GM12878 (cell line): ENCODE data around the gene PPP2R2D.

ENCODE experiments used
- CREM ChIP-seq: IDR thresholded peaks from 2 replicates; pipeline ENCODE4 v1.6.1; 2014; ENCODE audit warnings: antibody characterized with exemption, low read depth
- IKZF1 ChIP-seq: fragments of 450-650 bp; conservative IDR thresholded peaks from 2 replicates; pipeline ENCODE4 v1.6.1; 2017; ENCODE audit warnings: antibody characterized with exemption, mild to moderate bottlenecking
- MEF2B ChIP-seq: fragments of 450-650 bp; IDR thresholded peaks from 2 replicates; pipeline ENCODE4 v1.6.1; 2018; ENCODE audit warnings: mild to moderate bottlenecking, moderate library complexity; ENCODE audit not compliant: partially characterized antibody, poor library complexity, severe bottlenecking
- NBN ChIP-seq: fragments of 450-650 bp; IDR thresholded peaks from 2 replicates; pipeline ENCODE4 v1.6.1; 2016
- SMC3 ChIP-seq: IDR thresholded peaks from 2 replicates; pipeline ENCODE4 v1.6.1; 2011; ENCODE audit warnings: low read length, improper control_type of control experiment, borderline replicate concordance
- TARDBP ChIP-seq: IDR thresholded peaks from 2 replicates; pipeline ENCODE4 v1.6.1; 2016; ENCODE audit warnings: borderline replicate concordance
- TBL1XR1 ChIP-seq: IDR thresholded peaks from 2 replicates; pipeline ENCODE4 v1.6.1; 2012; ENCODE audit warnings: low read depth, low read length, improper control_type of control experiment
- TF ChIP-seq, protein P1 (sequence below): fragments of 450-650 bp; IDR thresholded peaks from 2 replicates; pipeline ENCODE4 v1.6.1; 2018; ENCODE audit warnings: mild to moderate bottlenecking, low read depth, moderate library complexity; ENCODE audit not compliant: partially characterized antibody
- TF ChIP-seq, protein P2 (sequence below), 3 experiments: IDR thresholded peaks in 2 of 3; conservative IDR thresholded peaks in 1 of 3; 2 replicates each; pipeline ENCODE4 v1.5.1; 2011; ENCODE audit warnings: low read depth in 3 of 3, low read length in 3 of 3, mild to moderate bottlenecking in 3 of 3, control low read depth in 2 of 3, moderate library complexity in 2 of 3, inconsistent platforms in 1 of 3, mixed read lengths in 1 of 3; ENCODE audit not compliant: control insufficient read depth in 2 of 3, insufficient read depth in 1 of 3; ENCODE audit errors: extremely low read depth in 1 of 3

- TF ChIP-seq SMC3: no peak
- TF ChIP-seq, protein P1, sequence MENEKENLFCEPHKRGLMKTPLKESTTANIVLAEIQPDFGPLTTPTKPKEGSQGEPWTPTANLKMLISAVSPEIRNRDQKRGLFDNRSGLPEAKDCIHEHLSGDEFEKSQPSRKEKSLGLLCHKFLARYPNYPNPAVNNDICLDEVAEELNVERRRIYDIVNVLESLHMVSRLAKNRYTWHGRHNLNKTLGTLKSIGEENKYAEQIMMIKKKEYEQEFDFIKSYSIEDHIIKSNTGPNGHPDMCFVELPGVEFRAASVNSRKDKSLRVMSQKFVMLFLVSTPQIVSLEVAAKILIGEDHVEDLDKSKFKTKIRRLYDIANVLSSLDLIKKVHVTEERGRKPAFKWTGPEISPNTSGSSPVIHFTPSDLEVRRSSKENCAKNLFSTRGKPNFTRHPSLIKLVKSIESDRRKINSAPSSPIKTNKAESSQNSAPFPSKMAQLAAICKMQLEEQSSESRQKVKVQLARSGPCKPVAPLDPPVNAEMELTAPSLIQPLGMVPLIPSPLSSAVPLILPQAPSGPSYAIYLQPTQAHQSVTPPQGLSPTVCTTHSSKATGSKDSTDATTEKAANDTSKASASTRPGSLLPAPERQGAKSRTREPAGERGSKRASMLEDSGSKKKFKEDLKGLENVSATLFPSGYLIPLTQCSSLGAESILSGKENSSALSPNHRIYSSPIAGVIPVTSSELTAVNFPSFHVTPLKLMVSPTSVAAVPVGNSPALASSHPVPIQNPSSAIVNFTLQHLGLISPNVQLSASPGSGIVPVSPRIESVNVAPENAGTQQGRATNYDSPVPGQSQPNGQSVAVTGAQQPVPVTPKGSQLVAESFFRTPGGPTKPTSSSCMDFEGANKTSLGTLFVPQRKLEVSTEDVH: no peak
- TF ChIP-seq NBN: no peak
- TF ChIP-seq, protein P2, sequence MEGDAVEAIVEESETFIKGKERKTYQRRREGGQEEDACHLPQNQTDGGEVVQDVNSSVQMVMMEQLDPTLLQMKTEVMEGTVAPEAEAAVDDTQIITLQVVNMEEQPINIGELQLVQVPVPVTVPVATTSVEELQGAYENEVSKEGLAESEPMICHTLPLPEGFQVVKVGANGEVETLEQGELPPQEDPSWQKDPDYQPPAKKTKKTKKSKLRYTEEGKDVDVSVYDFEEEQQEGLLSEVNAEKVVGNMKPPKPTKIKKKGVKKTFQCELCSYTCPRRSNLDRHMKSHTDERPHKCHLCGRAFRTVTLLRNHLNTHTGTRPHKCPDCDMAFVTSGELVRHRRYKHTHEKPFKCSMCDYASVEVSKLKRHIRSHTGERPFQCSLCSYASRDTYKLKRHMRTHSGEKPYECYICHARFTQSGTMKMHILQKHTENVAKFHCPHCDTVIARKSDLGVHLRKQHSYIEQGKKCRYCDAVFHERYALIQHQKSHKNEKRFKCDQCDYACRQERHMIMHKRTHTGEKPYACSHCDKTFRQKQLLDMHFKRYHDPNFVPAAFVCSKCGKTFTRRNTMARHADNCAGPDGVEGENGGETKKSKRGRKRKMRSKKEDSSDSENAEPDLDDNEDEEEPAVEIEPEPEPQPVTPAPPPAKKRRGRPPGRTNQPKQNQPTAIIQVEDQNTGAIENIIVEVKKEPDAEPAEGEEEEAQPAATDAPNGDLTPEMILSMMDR (IDR thresholded peaks at IDR 0.05 in 2 of 3, conservative IDR thresholded peaks at IDR 0.05 in 1 of 3; ENCODE audit: control insufficient read depth in 2 of 3, extremely low read depth in 1 of 3, insufficient read depth in 1 of 3, low read depth in 3 of 3, low read length in 3 of 3): no peak
- TF ChIP-seq TARDBP: no peak
- TF ChIP-seq IKZF1: no peak
- TF ChIP-seq CREM: no peak
- no peak for TF ChIP-seq MEF2B
- TF ChIP-seq TBL1XR1: no peak
Observed at GRCh38 chr10:131983780-131984179, 83.0 kb downstream of the PPP2R2D start.
